GM12875 (cell line): Measurements from ENCODE around the gene HEXIM2.

Source experiments
- H3K4me3 ChIP-seq: one replicate; pipeline ENCODE4 v1.5.1; 2011; ENCODE audit warnings: low read depth, low read length, control low read depth
- TF ChIP-seq, protein P1 (sequence below): IDR thresholded peaks from 2 replicates; pipeline ENCODE4 v1.5.1; 2011; ENCODE audit warnings: low read depth, mild to moderate bottlenecking, control low read depth, inconsistent platforms, low read length, moderate library complexity, borderline replicate concordance; ENCODE audit not compliant: insufficient read depth

HEXIM2 gene

DNA sequence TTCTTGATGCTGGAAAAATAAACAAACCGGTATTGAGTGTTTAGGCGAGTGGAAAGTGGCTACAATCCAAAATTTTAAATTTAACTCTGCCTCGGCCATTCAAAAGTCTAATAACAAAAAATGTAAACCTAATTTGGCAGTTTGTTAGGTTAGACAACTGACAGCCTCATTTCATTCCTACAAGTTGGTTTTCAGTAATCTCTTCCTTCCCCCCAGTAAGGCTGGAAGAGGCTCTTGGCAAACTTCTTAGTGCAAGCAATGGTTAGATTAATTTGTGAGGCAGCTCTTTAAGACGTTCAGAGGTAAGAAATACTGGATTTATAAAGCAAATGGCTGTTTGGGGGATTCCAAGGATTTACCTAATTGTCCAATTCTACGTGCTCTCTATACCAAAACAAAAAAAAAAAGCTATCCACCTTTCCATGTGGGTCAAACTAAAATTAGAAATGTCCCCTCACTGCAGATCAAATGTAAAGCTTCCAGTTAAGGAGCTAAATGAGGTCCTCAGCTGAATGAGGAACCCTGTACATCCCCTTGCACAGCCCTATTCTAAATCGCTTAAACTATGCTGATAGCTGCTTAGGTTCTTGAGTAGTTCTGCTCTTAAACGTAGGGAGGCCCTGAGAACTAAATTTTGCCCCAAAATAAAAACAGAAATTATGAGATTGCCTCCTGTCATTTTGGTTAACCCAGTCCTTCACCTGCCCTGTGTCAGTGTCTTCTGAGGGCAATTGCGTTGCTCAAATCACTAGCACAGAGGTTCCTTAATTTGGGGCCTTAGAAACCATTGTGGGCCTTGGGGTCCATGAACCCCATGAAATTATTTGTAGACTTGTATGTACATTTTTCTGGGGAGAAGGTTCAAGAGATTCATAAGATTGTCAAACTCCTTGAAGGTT lies 10.5 kb upstream of the HEXIM2 start:
- H3K4me3 ChIP-seq: peak overlapping the region; percentile 17

DNA sequence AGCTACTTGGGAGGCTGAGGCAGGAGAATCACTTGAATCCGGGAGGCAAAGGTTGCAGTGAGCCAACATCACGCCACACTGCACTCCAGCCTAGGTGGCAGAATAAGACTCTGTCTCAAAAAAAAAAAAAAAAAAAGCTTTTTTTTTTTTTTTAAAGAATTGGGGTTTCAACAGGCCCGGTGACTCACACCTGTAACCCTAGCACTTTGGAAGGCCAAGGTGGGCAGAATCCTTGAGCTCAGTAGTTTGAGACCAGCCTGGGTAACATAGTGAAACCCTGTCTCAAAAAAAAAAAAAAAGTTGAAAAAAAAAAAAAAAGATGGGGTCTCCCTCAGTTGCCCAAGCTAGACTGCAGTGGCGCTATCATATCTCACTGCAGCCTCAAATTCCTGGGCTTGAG lies 6.6 kb upstream of the HEXIM2 start:
- H3K4me3 ChIP-seq: no peak overlapping the region
- TF ChIP-seq, protein P1, sequence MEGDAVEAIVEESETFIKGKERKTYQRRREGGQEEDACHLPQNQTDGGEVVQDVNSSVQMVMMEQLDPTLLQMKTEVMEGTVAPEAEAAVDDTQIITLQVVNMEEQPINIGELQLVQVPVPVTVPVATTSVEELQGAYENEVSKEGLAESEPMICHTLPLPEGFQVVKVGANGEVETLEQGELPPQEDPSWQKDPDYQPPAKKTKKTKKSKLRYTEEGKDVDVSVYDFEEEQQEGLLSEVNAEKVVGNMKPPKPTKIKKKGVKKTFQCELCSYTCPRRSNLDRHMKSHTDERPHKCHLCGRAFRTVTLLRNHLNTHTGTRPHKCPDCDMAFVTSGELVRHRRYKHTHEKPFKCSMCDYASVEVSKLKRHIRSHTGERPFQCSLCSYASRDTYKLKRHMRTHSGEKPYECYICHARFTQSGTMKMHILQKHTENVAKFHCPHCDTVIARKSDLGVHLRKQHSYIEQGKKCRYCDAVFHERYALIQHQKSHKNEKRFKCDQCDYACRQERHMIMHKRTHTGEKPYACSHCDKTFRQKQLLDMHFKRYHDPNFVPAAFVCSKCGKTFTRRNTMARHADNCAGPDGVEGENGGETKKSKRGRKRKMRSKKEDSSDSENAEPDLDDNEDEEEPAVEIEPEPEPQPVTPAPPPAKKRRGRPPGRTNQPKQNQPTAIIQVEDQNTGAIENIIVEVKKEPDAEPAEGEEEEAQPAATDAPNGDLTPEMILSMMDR: no peak

More for the DNA sequence above, 10.5 kb upstream of the HEXIM2 start:
- TF ChIP-seq, protein P1: no peak

DNA sequence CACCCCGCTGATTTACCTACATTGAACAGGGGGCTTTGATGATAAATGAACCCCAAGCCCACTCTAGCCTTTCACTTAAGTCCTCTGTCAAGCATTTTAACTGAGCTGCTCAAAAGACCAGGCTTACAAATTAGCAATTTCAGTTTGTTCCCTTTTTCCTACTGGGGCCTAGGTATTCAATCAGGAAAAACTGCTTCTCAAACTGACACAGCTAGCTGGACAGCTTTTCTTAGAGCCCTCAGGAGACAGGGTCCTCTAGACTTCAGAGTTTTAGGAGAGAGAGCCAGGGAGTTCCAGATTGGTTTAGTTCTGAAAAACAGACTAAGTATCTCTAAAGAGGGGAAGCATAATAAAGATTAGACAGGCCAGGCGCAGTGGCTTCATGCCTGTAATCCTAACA lies 6.2 kb upstream of the HEXIM2 start:
- TF ChIP-seq, protein P1: no peak
- H3K4me3 ChIP-seq: no peak overlapping the region

DNA sequence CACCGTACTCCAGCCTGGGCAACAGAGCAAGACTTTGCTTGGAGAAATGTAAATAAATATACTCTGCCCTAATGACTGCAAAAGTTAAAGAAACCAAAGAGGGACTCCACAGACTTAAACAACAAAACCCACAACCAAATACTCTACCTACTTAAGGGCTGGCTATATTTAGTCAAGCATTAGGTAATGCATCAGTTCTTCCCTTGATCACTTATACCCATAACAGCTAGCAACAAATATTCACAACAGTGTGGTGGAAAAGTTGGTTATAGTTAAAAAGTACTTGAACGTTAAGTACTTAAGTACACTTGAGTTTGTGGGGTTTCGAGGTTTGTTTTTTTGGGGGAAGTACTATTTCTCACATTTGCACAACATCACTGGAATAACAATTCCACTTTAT lies 5.4 kb upstream of the HEXIM2 start:
- no peak overlapping the region for H3K4me3 ChIP-seq
- TF ChIP-seq, protein P1: no peak

DNA sequence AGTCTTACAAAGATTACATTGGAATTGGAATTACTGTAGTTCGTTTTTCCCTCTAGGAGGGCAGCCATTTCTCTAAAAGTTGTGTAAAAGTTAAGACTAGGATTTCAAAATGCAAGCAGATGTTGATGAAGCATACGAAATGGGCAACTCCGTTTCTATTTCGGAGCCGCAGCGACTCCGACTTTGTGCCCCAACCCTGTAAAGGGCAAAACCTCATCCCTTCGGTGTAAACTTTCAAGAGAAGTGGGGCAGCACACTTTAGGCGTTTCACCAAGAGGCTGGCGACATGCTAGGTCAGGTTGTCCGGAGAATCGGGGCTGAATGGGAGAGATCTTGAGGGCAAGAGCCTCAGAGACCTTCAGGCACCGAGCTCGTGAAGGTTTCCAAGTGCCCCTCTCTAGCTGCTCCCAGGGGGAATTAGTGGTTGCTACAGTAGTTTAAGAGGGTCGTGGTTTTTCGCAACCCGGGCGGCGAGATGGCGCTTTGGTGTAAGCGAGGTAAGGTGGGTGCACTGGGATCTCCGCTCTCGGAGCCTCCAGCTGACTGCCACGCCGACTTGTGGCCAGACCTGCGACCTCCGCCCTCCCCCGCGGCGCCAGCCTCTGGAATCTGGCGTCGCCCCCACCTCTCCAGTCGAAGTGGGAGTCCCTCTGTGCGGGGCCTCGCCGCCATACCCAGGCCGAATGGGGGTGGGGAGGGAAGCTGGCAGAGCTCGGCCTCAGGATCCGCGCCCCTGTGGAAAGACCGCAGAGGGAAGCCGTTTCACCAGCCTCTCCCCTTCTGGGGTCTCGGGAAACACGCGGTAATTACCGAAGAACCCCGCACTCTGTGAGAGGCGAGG lies 1.0 kb upstream of the HEXIM2 start:
- TF ChIP-seq, protein P1: 0 out of 2 replicates have a peak, but pooled peaks have one; percentile 22
- H3K4me3 ChIP-seq: peak overlapping the region; percentile 76

DNA sequence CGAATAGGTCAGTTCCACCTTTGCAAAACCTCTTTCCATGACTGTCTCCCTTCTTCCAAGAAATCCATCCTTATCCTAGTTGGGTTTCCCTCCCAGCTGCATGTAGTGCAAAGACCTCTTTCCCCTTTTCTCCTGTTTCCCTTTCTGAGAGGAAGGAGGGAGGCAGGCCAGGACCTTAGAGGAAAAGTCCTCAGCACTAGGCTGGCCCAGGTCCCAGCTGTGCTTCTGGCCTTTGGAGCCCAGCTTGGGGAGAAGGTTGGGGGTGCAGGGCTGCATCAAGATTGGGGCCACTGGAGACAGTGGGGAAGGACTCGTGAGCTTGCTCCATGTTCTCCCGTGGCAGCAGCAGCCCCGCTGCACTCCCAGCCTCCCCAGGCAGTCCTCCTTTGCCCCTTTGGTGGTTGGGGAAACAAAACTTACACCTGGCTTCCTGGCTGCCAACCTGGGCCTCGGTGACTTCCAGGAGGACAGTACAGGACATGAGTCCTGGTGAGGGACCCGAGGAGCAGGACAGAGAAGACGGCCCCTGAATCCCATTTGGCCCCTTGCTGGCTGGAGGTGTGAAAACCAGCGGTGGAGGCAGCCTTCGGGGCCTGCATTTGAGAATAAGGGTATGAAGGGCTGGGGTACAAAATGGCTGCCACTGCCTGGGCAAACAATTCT lies 481 bp downstream of the HEXIM2 start:
- H3K4me3 ChIP-seq: peak overlapping the region; percentile 37
- TF ChIP-seq, protein P1: no peak
